Activated CD8-positive, alpha-beta memory T cell treated with anti-CD3 and anti-CD28 coated beads, Interleukin-2, amount 10 ng/mL, durations not matched to agents 7 days and 5 days (primary cell): ENCODE measurements around the gene MOGAT3. TPM values are rescaled to one million over a fixed set of nuclear protein-coding genes. Genes with fewer than 3 reads are reported as not detected.

Experiments used
- ATAC-seq: fragments of 150-1000 bp; cut with Tn5 transposase; one replicate; pipeline ENCODE4 v1.10.0; 2021; ENCODE audit warnings: moderate library complexity
- CTCF ChIA-PET: fragments of 350-600 bp; sonication (Branson Sonifier 250); formaldehyde crosslinking; loops from one replicate; lab custom pipeline; 2021; ENCODE audit warnings: antibody characterized with exemption; lab: Charles Lee
- DNase-seq: peaks from one replicate; pipeline ENCODE4 v3.0.0-alpha.2; 2020
- H3K27ac Mint-ChIP-seq: one replicate; pipeline ENCODE4 v1.8.0; 2021; ENCODE audit warnings: mild to moderate bottlenecking, mixed read lengths
- H3K27me3 Mint-ChIP-seq: one replicate; pipeline ENCODE4 v1.8.0; 2021; ENCODE audit warnings: mixed read lengths
- H3K36me3 Mint-ChIP-seq: one replicate; pipeline ENCODE4 v1.8.0; 2021; ENCODE audit warnings: mild to moderate bottlenecking, mixed read lengths
- H3K4me1 Mint-ChIP-seq: one replicate; pipeline ENCODE4 v1.8.0; 2021; ENCODE audit warnings: mixed read lengths
- H3K4me3 Mint-ChIP-seq: one replicate; pipeline ENCODE4 v1.8.0; 2021; ENCODE audit warnings: mild to moderate bottlenecking, moderate library complexity, mixed read lengths
- H3K9me3 Mint-ChIP-seq: one replicate; pipeline ENCODE4 v1.8.0; 2022; ENCODE audit warnings: low read depth, mixed read lengths
- total RNA-seq, 2 experiments: library from RNA; stranded (reverse); gene quantifications; one replicate each; pipeline ENCODE4 v1.2.3, GENCODE V29; 2021

The MOGAT3 gene, protein sequence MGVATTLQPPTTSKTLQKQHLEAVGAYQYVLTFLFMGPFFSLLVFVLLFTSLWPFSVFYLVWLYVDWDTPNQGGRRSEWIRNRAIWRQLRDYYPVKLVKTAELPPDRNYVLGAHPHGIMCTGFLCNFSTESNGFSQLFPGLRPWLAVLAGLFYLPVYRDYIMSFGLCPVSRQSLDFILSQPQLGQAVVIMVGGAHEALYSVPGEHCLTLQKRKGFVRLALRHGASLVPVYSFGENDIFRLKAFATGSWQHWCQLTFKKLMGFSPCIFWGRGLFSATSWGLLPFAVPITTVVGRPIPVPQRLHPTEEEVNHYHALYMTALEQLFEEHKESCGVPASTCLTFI
- not detected for total RNA-seq

DNA sequence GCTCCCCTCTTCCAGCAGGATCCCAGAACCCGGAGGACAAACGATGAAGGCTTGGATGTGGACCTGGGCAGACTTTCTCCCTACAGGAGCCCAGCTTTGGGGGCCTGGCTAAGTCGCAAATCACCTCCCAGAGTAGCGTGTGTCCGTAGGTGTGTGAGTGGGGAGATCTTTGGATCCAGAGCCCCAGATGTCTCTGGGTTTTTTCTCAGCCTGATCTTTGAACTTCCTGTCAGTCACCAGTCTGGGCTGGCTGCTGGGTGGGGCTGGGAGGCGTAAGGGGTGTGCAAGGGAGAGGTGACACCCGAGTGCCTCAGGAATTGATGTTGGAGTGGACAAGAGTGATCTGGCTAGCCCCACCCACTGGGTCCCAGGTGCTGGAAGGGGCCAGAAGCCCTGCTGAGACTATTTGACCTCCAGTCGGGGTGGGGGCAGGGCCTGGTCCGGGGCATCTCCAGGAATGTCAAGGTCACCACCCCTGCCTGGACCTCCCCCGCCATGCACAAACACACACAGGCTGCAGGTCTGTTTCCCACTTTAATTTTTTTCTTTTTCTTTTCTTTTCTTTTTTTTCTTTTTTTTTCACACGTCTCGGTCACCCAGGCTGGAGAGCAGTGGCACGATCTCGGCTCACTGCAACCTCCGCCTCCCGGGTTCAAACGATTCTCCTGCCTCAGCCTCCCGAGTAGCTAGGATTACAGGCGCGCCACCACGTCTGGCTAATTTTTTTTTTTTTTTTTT is at the start of gene MOGAT3:
Gene MOGAT3, minus strand, starts transcription at position 175 of the 738 bp plus-strand sequence. CDS start 182 bp downstream, outside the sequence.
- H3K27me3 Mint-ChIP-seq: peaks cover 42% of the 10 kb centered on the region
- H3K36me3 Mint-ChIP-seq: no peaks in the 10 kb centered on the region
- H3K4me1 Mint-ChIP-seq: peaks cover 4% of the 10 kb centered on the region
- no peak for ATAC-seq
- no peak for DNase-seq
- H3K4me3 Mint-ChIP-seq: no peak within 1 kb of the TSS
- H3K27ac Mint-ChIP-seq: no peak within 1 kb of the TSS
- CTCF ChIA-PET: interaction anchor here (0.9 to 3.5 kb wide), 3 partner anchors 8 to 57 kb away, joined by 3 to 18 read pairs (median 4); partner anchors contain the start of genes PLOD3 and ZNHIT1
- H3K9me3 Mint-ChIP-seq: no peaks in the 10 kb centered on the region

DNA sequence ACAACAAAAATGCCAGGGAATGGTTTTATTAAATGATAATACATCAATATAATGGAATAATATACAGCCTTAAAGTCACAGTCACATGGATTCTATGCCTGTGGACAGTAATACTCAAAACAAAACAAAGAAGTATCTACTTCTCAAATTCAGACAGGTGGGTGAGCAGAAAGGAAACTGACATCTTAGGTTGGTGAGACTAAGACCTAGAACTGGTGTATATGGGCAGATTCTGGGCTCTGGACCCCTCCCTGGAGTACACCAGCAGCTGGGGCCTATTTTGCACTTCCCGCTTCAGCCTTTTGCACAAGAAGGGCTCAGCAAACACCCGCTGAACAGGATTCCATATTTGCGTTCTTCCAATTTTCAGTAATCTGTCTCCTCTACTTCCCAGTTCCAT is 49.5 kb upstream of the MOGAT3 start:
- Mint-ChIP-seq H3K4me1 (peaks cover 36% of the 10 kb centered on the region), H3K9me3 (no peaks in the 10 kb centered on the region), H3K27ac (peak overlapping the region; percentile 34), H3K36me3 (peaks cover 25% of the 10 kb centered on the region), H3K27me3 (no peaks in the 10 kb centered on the region), H3K4me3 (peak overlapping the region; percentile 89)
- no peak for ATAC-seq
- CTCF ChIA-PET: interaction anchor here (0.7 to 2.8 kb wide), 3 partner anchors 32 to 232 kb away, joined by 3 to 17 read pairs (median 4); partner anchors contain the start of genes PLOD3 and ZNHIT1
- DNase-seq: no peak

DNA sequence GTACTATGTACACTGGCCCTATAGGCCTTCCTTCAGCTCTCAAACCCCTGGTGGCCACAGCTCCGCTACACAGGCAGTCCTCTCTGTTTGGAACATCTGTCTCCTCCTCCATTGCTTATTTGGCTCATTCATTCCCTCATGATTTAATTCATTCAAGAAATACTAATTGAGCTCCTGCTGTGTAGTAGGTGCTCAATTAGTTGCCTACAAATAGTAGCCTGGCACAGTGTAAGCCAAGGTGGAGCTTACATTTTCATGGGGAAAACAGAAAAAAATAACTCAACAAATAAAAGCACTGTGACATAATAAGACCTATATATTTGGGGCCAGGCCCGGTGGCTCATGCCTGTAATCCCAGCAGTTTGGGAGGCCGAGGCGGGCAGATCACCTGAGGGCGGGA is 47.4 kb upstream of the MOGAT3 start:
- Mint-ChIP-seq H3K27me3 (no peaks in the 10 kb centered on the region), H3K36me3 (peaks cover 26% of the 10 kb centered on the region), H3K9me3 (no peaks in the 10 kb centered on the region), H3K4me3 (no peak overlapping the region), H3K27ac (no peak overlapping the region), H3K4me1 (peaks cover 49% of the 10 kb centered on the region)
- ATAC-seq: no peak
- CTCF ChIA-PET: interaction anchor here (0.9 to 1.4 kb wide), 2 partner anchors 30 to 43 kb away, joined by 3 to 5 read pairs; partner anchors contain the start of gene ZNHIT1
- no peak for DNase-seq

DNA sequence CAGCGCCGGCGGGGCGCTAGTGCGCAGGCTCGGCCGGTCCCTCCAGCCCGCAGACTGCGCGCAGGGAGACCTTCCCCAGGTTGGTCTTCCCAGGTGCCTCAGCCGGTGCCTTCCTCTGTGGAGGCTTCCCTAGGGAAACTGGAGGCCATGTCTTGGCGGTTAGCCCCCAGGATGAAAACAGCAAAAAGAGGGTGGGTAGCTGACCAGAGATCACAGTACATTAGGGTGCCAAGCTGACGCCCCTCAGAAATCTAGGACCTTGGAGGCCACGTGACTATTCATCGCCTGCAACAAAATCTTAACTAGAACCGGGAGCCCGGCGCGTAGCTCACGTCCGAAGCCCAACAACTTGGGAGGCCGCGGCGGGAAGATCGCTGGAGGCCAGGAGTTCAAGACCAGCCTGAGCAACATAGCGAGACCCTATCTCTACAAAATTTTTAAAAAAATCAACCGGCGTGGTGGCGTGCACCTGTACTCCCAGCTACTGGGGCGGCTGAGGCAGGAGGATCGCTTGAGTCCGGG is 44.4 kb upstream of the MOGAT3 start:
- peak overlapping the region; percentile 91 for H3K4me3 Mint-ChIP-seq
- CTCF ChIA-PET: interaction anchor here (0.5 to 5.3 kb wide), 10 partner anchors 19 to 101 kb away, joined by 3 to 69 read pairs (median 10); partner anchors contain the start of genes IFT22, PLOD3 and ZNHIT1
- DNase-seq (no peak), ATAC-seq (no peak)
- H3K36me3 Mint-ChIP-seq: peaks cover 15% of the 10 kb centered on the region
- H3K9me3 Mint-ChIP-seq: no peaks in the 10 kb centered on the region
- H3K27ac Mint-ChIP-seq: peak overlapping the region; percentile 94
- H3K4me1 Mint-ChIP-seq: peaks cover 34% of the 10 kb centered on the region
- no peaks in the 10 kb centered on the region for H3K27me3 Mint-ChIP-seq

DNA sequence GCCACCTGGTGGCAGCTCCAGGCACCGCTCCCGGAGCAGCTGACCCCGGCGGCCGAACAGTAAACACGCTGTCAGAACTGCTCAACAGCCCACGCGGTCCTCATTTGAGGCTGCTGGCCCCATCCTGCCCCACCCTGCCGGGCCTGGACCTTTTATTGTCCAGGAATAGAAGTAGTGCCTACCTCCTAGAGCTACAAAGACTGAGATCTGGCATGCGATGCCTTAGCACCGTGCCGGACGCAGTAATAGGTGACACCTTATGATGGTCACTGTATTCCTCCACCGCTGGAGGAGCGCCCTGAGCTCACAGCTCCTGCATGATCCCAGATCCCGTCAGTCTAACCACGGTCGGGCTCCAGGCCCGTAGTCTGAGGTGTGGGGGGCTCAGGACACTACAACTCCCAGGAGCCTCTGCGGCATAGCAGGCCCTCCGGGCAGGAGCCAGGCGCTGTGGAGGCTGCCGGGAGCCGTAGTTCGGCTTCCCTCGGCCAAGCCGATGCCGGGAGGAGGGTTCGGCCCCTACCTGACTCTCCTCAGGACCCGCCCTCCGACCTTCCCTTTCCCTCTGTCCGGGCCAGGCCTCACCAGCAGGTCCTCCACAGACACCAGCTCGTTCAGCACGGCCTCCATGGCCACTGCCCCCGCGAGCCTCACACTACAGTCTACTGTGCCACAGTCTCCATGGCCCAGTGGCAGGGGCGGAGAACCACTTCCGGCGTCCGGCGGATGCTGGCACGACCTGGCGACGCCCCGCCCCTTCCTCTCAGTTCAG is 43.7 kb upstream of the MOGAT3 start, which contains the start of gene FIS1:
Gene FIS1, minus strand, starts transcription at position 707 of the 772 bp plus-strand sequence. Its CDS starts 77 bp downstream, at position 630.
- H3K27ac Mint-ChIP-seq: peak within 1 kb of the TSS; percentile 94
- peak; percentile 95 for DNase-seq
- H3K4me1 Mint-ChIP-seq: peaks cover 31% of the 10 kb centered on the region
- H3K27me3 Mint-ChIP-seq: no peaks in the 10 kb centered on the region
- peaks cover 12% of the 10 kb centered on the region for H3K36me3 Mint-ChIP-seq
- ATAC-seq: peak; percentile 97
- no peaks in the 10 kb centered on the region for H3K9me3 Mint-ChIP-seq
- H3K4me3 Mint-ChIP-seq: peak within 1 kb of the TSS; percentile 91
- CTCF ChIA-PET: interaction anchor here (0.5 to 5.3 kb wide), 23 partner anchors 8 to 159 kb away, joined by 3 to 69 read pairs (median 7); partner anchors contain the start of genes IFT22, PLOD3, TRIM56 and VGF

DNA sequence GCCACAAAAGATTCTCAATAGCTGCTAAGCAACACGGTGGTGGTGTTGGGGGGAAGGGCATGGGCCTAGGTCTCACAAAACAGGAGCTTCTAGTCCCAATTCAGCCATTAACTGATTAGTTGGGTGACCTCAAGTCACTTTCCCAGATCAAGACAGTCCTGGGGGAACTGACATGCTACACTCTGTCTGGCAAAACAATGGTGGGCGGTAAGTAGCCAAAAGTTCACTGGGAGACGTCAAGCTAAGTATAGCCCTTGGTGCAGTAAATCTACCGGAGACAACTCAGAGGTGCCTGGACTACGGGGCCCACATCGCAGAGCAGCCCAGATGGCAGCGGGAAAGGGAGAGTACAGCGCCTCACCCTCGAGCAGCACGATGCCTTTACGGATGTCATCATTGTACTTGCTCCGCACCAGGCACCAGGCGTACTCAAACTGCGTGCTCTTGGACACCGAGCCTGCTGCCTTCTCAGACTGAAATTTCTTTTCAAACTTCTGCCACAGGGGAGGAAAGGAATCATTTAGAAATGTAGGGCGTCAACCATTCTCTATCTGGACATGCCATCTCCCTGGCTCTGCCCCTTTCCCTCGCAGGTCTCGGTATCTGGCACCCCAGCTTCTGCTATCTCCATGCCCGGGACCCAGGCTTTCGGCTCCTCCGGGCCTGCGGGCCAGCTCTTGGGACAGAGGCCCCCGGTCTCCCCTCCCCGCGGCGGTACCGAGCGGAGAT is 43.0 kb upstream of the MOGAT3 start:
- H3K27me3 Mint-ChIP-seq: no peaks in the 10 kb centered on the region
- DNase-seq (no peak), ATAC-seq (no peak)
- CTCF ChIA-PET: interaction anchor here (0.7 to 5.3 kb wide), 23 partner anchors 9 to 158 kb away, joined by 3 to 69 read pairs (median 7); partner anchors contain the start of genes IFT22, PLOD3, TRIM56 and VGF
- H3K36me3 Mint-ChIP-seq: peaks cover 12% of the 10 kb centered on the region
- H3K4me1 Mint-ChIP-seq: peaks cover 31% of the 10 kb centered on the region
- no peaks in the 10 kb centered on the region for H3K9me3 Mint-ChIP-seq
- peak overlapping the region; percentile 94 for H3K27ac Mint-ChIP-seq
- H3K4me3 Mint-ChIP-seq: peak overlapping the region; percentile 91

DNA sequence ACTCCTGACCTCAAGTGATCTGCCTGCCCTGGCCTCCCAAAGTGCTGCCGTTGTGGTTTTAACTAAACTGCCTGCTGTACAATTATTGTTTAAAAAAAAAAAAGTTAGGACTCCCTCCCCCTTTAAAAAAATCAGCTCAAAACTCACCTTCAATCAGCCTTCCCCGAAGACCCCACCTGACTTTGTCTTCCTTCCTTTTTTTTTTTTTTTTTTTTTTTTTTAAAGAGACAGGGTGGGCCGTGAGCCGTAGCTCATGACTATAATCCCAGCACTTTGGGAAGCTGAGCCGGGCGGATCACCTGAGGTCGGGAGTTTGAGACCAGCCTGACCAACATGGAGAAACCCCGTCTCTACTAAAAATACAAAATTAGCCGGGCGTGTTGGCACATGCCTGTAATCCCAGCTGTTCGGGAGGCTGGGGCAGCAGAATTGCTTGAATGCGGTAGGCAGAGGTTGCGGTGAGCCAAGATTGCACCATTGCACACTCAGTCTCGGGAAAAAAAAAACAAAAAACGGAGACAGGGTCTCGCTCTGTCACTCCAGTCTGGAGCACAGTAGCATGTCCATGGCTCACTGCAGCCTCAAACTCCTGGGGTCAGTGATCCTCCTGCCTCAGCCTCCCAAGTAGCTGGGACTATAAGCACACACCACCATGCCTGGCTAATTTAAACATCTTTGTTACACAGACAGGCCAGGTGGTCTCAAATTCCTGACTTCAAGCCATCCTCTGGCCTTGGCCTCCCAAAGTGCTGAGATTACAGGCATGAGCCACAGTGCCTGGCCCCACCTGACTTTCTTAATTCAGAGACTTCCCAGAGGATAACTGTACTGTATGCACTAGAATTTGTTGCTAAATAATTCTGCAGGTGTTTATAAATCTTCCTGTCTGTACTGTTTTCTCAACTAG is 40.9 kb upstream of the MOGAT3 start:
- CTCF ChIA-PET: interaction anchor here (5.3 kb wide), 1 partner anchor 24 kb away, joined by 69 read pairs; the partner anchor contains the start of genes PLOD3 and ZNHIT1
- no peak overlapping the region for H3K27ac Mint-ChIP-seq
- no peak for ATAC-seq
- no peaks in the 10 kb centered on the region for H3K27me3 Mint-ChIP-seq
- H3K36me3 Mint-ChIP-seq: peaks cover 7% of the 10 kb centered on the region
- no peak for DNase-seq
- no peak overlapping the region for H3K4me3 Mint-ChIP-seq
- H3K4me1 Mint-ChIP-seq: peaks cover 24% of the 10 kb centered on the region
- H3K9me3 Mint-ChIP-seq: no peaks in the 10 kb centered on the region

DNA sequence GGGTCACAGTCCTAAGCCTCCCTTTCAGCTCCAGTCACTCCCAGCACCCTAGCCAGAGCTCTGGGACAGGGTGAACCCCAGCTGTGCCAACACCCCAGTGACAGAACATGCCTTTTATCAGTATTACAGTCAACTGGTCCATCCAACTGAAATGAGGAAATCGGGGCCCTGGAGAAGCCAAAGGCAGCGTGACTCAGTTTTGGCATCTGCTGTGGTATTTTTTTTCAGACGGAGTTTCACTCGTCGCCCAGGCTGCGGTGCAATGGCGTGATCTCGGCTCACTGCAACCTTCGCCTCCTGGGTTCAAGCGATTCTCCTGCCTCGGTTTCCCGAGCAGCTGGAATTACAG is 40.2 kb upstream of the MOGAT3 start:
- H3K27me3 Mint-ChIP-seq: no peaks in the 10 kb centered on the region
- H3K36me3 Mint-ChIP-seq: peaks cover 6% of the 10 kb centered on the region
- peaks cover 22% of the 10 kb centered on the region for H3K4me1 Mint-ChIP-seq
- CTCF ChIA-PET: interaction anchor here (5.3 kb wide), 1 partner anchor 24 kb away, joined by 69 read pairs; the partner anchor contains the start of genes PLOD3 and ZNHIT1
- no peaks in the 10 kb centered on the region for H3K9me3 Mint-ChIP-seq
- DNase-seq: no peak
- no peak for ATAC-seq
- no peak overlapping the region for H3K27ac Mint-ChIP-seq
- H3K4me3 Mint-ChIP-seq: no peak overlapping the region

DNA sequence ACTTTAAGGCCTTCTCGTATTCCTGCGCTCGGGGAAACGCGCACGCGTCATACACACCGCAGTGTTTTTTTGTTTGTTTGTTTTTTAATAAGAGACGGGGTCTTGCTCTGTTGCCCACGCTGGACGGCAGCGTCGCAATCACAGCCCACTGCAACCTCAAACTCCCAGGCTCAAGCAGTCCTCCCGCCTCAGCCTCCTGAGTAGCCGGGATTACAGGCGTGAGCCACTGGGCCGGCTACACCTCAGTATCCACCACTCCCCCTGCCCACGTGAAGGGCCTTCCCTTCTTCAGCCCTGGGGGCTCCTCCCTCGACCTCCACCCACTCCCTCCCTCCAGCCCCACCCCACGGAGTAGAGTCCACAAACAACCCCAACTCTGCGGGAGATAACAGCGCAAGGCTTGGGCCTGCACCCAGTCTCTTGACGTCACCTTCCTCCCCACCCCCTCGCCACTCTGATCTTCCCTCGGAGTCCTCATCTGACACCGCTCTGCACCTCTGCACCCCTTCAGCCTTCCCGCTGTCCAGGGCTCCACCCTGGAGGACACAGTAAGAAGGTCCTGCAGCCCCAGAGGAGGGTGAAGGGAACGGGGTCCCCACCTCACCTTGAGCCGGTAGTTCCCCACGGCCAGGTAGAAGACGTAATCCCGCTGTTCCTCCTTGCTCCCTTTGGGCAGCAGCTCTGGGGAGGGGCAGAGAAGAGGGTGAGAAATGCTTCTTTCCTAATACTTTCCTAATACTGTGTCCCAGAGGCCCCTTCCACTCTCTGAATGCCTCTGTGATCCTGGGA is 39.6 kb upstream of the MOGAT3 start:
- peaks cover 1% of the 10 kb centered on the region for H3K36me3 Mint-ChIP-seq

DNA sequence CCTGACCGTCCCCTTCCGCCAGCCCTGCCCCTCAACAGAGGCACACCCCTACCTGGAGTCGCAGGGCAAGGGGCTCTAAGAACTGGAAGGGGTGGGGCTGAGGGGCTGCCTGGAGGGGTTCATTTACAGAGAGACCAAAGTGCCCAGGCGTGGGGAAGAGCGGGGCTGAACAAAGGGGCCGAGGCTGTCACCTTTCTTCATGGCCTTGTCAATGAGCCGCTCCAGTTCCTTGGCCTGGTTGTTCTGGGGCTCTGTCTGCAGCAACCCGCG is 39.0 kb upstream of the MOGAT3 start:
- CTCF ChIA-PET: no interaction called here

More for the DNA sequence above, 39.6 kb upstream of the MOGAT3 start:
- no peak for DNase-seq
- H3K27ac Mint-ChIP-seq: no peak overlapping the region
- CTCF ChIA-PET: interaction anchor here (5.3 kb wide), 1 partner anchor 23 kb away, joined by 69 read pairs; the partner anchor contains the start of genes PLOD3 and ZNHIT1
- no peak overlapping the region for H3K4me3 Mint-ChIP-seq
- ATAC-seq: no peak
- H3K4me1 Mint-ChIP-seq: peaks cover 17% of the 10 kb centered on the region
- H3K9me3 Mint-ChIP-seq: no peaks in the 10 kb centered on the region
- H3K27me3 Mint-ChIP-seq: no peaks in the 10 kb centered on the region

More for the DNA sequence above, 39.0 kb upstream of the MOGAT3 start:
- peaks cover 1% of the 10 kb centered on the region for H3K36me3 Mint-ChIP-seq
- no peak overlapping the region for H3K4me3 Mint-ChIP-seq
- no peak for DNase-seq
- H3K4me1 Mint-ChIP-seq: peaks cover 13% of the 10 kb centered on the region
- no peaks in the 10 kb centered on the region for H3K9me3 Mint-ChIP-seq
- no peak for ATAC-seq
- no peaks in the 10 kb centered on the region for H3K27me3 Mint-ChIP-seq
- no peak overlapping the region for H3K27ac Mint-ChIP-seq
